Stimulated activated CD8-positive, alpha-beta memory T cell treated with anti-CD3 and anti-CD28 coated beads, Interleukin-4, amount 100 ng/mL, for 4 hours (primary cell): ENCODE results near the gene STAM.

Experiments
- DNase-seq, 2 donors: peaks; one replicate each; pipeline ENCODE4 v3.0.0-alpha.2; 2020; ENCODE audit warnings: low read depth in 2 of 2, low spot score in 1 of 2

The STAM gene

DNA sequence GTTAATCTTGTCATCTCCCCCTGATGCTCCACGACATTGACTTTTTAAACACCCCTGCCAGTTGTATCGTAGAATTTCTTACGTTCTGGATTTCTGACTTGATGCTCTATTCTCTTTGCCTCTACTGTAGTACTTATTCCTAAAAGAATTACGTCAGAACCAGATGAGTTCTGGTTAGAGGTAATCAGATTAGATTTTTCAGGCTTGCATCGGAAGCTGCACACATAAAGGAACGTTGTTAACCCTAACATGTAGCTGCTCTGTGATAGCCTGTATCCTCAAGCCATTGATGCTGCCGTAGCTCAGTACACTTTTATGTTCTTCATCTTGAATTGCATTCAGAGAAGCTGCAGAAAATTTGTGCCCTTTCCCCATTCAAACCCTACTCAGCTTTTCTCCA lies 81.8 kb downstream of the STAM start:
- no peak for DNase-seq

DNA sequence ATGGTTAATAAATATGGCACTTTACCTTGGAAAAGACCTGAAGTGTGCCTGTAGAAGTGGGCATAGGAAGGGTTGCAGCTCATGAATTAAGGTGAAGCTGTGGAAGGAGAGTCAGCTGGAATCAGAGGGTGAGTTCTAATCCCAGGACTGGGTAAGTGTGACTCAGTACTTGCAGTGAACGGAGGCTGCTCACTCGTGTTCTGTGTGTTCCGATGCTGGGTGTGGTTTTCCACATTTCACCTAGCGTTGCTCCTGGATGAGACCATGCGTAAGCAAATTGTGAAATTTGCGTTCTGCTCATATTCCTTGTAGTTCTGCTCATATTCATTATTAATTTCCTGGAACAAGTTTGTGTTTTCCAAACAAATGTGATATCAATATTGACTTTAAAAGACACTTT lies 85.7 kb downstream of the STAM start:
- no peak for DNase-seq

DNA sequence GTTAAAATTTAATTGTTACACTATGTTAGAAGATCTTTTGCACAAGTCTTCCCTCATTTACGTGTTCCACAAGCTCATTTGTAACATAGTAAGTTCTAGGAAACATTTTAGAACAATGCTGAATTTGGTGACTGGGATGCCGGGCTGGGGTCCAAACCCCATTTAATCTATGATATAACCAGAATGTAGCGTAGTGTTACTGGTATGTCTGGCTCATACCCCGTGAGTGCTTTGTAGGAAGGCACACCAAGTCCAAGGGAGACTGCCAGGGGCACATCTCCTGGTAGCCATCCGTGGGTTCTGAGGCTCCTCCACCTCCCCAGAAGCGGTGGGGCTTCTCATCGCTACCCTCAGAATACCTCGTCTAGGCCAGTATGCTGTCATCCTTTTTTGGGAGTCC lies 86.7 kb downstream of the STAM start:
- no peak for DNase-seq

DNA sequence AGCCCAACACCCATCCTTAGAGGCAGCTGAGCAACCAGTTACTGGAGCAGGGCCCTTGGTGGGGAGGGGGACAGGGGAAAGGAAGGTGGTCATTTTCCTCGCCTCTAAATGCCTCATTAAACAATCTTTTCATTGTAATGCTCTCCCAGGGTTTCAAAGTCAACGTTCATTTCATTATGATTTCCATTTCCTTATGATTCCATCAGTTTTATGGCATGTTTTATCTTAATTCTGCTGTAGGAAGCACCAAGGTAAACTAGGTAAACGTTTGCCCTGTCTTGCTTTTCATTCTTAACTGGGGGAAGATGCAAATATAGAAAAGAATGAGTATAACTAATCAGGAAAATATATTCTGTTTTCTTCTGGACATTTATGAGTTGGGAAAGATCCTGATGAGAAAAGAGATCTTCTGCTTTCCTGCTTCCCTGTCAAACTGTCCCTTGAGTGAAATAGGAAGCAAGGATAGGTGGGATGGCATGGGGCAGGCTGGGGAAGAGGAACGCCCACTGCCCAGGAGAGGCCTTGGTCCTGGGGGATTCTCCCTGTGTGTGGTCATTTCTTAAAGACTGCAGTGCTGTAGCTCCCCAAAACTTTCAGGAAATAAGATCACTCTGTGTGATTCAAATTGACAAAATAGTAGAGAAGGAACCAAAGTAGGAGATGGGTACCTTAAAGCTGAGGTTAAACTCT lies 87.5 kb downstream of the STAM start:
- no peak for DNase-seq

DNA sequence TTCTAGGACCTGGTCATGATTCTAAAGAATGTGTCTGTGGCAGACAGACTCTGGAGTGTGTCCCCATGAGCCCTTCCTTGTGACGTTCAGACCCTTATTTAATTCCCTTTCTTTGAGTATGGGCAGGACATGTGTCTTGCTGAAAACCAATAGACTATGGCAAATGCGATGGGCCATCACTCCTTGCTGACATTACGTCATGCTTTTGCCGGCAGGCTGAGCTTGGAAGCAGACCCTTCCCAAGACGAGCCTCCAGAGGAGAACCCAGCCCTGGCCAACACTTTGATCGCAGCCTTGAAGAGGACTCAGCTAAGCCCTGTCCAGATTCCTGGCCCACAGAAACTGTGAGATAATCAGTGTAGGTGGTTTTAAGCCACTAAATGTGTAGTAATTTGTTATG lies 89.7 kb downstream of the STAM start:
- DNase-seq = no peak

DNA sequence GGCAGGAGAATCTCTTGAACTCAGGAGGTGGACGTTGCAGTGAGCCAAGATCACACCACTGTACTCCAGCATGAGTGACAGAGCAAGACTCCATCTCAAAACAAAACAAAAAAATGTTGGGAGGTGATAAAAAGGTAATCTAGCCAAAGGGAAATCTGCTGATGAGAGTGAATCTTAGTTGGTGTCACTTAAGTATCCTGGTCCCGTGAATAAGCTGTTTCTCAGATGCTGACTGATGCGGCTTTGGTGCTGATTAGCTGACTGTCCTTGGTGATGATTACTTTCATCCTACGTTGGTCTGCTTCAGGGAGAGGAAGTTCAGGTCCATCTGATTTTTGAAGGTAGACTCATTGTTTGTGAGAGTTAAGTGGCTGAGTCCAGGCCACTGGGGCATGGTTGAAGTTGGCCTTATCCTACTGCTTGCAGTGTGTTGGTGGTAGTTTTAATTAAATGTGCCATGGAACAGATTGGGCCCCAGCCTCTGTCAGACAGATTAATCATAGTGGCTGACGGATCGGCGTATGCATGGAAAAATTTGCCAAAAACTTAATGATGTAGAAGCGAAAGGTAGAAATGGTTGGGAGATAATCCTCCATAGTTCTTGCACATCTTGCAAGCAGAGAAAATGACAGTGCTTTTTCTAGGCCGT lies 90.6 kb downstream of the STAM start:
- no peak for DNase-seq

DNA sequence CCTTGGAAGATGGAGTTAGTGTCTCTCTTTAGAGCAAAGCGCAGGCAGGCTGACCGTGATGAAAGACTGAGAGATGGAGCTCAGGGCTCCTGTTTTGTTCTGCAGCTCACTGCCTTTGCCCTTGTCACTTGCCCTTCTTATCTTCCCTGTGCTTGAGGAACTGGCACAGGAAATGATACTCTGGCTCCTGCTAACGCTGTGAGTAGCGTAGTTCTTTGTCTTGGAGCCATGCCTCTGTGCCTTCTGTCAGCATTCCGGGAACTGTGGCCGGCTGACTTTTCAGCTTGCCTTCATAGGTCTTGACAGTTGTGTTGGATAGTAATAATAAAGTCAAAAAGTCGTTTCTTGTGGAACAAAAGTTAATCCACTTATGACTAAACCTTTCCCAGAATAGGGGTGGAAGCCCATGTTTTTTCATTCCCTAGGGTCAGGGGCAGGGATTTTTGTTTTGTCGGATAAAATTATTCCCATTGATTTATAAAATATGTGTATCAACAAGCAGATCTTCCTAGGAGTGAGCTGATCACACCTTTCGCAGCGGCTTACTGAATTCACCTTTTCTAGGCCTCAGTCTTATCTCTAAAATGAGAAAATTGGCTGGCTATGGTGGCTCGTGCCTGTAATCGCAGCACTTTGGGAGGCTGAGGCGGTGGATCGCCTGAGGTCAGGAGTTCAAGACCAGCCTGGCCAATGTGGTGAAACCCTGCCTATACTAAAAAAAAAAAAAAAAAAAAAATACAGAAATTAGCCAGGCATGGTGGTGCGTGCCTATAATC lies 91.4 kb downstream of the STAM start:
- no peak for DNase-seq

DNA sequence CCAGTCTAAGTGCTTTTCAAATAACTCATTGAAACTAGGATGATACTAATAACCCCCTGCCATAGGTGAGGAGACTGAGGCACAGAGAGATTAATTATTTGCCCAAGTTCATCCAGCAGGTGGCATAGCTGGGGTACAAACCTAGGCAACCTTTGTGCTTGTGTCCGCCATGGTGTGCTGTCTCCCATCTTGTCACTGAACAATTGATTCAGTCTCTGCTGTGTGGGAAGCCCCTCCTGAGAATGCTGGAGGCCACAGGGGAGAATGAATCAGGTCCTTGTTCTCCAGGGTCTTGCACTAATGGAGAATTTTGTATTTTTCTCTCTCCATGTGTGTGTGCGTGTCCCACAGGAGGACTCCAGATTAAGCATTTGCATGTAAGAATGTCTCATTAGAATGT lies 92.3 kb downstream of the STAM start:
- DNase-seq = no peak

DNA sequence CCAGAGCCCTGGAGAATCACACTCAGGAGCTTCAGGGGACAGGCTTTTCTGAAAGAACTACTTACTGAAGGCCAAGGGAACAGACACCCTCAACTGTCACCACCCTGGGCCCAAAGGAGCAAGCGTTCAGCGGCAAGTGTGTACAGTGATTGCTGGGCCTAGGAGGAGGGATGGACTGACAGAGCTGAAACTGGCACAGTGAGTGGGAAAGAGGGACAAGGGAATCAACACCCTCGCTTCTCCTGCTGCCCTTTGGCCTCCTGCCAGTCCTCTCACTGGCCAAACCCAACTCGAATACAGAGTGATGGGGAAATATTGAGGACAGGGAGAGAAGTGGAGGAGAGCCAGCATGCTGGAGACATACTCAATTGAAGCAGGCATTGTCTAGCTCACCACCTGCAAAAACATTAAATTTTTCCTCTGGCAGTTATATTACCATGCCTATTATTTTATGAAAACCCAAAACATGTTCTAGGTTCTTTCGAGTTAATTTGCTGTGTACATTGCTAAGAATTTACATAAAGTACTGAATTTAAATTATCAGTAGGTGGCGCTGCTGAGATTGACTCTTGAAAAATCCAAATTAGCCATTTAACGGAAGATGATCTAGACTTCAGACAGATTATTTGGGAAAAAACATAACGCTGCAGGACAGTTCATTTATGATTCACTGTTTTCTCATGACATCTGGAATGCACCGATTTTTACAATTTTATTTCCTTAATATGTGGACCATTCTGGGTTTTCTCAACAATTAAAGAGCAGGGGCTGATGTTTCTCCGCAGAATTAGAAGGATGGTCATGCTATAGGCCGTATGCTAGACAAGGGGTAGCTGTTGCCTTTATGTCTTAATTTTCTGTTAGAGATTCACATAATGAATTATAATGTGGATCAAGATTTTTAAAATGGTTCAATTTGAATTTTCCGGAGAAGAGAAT lies 93.3 kb downstream of the STAM start:
- DNase-seq = no peak

DNA sequence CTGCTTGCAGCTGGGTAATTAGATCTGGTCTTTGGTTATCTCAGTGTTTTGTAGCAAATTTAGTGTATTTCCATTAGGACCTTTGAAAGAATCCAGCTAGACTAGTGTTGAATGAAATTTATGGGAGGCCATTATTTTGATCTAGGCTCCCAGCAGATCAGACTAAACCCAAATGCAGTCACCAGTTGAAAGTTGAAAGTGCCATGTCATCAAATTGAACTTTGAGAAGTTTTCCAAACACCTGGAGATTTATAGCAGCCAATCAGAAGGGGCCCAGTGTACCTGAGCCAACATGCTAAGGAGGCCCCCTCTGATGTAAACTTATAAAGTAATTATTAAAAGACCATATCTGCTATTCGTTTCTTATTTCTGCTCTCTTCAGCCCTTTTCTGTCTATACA lies 96.7 kb downstream of the STAM start:
- no peak for DNase-seq

DNA sequence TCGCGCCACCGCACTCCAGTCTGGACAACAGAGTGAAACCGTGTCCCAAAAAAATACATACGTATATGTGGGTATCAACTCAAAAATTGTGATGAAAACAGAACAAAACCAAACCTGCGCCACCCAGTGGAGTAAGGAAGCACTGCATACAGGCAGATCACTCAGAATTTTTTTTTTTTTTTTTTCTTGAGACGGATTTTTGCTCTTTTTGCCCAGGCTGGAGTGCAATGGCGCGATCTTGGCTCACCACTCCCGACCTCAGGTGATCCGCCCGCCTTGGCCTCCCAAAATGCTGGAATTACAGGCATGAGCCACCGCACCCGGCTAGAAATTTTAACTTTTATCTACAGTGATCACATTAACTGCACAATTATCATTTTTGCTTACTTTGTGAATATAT lies 99.0 kb downstream of the STAM start:
- DNase-seq = peak; percentile 27 to 63

DNA sequence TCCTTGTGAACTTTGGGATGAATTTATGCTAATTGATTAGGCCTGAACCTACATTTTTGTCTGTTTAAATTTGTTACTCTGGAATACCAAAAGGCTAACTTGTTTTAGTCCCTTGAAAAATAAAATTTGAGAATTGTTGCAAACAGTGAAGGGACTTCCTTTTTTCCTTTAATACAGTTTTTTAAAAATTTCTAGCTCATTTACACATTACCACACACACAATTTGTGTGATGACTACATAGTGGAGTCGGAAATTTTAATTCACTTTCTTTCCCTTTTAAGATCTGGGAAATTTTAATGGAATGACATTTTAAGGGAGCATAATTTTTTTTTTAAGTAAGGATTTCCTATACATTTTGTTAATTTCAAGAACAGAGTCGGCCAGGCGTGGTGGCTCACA lies 99.5 kb downstream of the STAM start:
- DNase-seq = no peak

DNA sequence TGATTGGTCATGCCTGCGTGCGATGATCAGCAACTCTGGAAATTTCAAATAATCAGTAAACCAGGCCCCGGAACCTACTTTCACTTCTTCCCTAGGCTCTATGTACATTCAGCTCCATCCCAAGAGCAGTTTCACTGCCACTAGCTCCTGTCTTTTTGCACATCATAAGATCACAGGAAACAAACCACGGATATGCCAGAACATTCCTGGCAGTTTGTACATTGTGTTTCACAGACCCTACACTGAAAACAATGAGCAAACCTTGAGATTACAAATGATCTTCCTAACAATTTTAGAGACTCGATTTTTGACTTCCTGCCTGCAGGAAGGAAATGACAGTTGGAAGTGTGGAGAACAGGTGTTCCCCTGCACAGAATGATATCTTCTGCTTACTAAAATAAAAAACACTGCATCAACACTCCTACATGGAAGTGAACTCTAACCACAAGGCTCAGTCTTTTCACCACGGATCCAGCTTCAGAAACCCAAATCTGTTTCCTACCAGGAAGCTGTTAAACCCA lies 100.5 kb downstream of the STAM start:
- no peak for DNase-seq

DNA sequence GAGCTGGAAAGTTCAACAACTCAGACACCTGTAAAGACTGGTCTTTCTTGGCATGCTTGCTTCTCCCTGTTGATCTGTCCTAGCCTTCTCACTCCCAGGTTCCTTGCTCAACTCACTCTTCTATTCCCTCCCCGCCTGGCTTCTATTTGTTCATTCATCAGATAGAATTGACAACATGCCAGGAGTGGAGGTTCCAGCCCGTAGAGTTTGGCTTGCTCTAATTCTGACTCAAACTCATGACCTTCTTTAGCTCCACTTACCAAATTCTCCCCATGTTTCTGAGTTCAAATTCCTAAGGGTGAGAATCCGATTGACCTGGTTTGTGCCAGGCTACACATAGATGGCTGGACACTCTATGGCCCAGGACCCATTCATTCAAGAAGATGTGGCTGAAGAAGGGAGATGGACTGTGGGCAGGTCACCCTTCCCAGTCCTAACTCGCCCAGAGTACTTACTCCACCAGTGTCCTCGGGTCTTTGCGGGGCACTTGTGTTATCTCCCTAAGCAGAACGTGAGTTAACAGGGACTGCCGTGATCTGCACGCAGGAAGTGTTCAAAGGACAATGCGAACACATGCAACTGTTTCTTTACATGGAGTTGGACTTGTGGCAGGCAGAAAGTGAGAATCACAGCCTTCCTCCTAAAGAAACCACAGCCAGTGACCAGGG lies 104.1 kb downstream of the STAM start:
- no peak for DNase-seq

DNA sequence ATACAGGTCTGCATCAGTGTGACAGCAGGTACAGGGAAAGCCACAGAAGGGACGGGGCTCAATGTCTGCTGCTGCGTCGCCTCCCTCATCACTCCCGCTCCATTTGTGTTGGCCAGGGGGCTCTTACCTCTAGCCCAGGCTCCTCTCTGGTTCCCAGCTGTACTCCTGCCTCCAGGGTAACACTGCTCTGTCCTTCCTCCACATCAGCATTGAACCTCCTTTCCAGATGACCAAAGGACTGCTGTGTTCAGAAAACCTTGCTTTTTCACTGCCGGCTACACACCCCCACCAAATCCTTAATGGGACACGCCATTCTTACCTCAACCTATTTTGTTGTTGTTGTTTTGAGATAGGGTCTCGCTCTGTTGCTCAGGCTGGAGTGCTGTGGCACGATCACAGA lies 105.9 kb downstream of the STAM start:
- no peak for DNase-seq

DNA sequence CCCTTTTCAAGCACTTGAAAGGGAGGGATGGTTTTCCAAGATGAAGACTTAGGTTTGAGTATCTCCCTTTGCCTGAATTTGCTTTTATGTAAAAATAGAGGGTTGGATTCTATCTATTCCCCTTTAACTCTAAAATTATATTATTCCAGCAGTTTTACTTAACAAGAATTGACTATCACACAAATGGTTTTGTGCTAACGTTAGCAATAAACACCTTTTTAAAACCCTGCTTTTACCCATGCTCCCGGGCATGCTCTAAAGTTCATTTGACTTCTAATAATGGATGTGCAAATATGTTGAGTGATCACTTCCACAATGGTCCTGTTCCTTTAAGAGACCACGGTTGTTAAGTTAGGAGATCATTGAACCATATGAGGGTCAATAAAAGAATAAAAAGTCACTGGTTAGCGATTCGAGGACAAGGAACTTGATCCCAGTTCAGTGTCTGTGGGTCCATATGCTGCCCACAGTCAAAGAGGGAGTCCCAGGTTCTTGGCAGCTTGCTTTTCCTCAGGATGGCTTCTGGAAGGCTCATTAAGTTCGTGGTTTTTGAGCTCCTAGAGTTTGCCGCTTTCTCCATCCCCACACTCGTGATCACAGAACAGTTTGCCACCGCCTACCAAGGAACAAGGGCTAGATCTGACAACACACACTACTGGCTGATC lies 108.0 kb downstream of the STAM start, which contains the start of gene TMEM236:
TSS of gene TMEM236 (plus strand) at position 421 of the 665 bp plus-strand sequence. CDS start at position 516, 95 bp downstream.
- DNase-seq = no peak

DNA sequence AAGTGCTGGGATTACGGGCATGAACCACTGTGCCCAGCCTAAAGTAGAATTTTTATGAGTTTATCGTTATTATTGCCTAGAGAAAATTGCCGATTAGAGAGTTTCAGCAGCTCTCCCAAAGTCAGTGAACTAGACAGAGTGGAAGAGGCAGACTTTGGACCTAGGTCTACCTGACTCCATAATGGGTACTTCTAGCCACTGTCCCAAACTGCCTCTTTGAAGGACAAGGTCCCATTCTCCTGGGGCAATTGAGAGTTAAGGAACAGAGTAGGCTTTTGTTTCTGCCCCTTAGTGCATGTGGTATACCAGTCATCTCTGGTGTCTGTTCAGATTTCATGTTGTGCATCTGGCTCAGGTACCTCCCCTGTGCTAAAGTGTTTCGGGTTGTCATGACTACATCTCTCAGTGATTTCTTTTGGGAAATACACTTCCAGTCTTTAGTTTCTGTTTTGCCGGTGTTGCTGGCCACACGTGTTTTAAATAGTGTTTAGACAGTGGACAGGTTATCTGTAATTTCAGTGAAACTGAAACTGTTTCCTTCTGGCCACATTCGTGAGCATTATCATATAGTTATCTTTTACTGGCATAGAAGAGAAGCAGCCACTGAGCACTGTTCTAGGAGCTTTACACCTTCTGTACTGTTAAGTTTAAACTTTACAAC lies 112.7 kb downstream of the STAM start:
- DNase-seq = no peak

DNA sequence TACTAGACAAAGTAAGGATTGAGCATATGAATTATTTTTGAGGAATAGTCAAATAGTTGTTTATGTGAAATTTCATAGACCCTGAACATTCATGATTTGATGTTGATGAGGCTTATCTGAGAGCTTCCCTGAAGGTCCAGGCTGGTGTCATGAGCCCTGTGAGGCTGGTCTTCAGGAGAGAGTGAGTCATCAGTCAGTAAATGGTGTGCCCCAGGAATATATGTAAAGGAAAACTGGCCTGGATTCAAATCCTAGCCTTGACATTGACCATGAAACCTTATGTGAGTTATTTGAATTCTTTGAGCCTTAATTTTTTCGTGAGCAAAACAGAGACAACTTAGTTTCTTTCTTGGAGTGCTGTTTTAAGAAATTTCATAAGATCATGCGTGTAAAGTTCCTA lies 114.2 kb downstream of the STAM start:
- DNase-seq = no peak

DNA sequence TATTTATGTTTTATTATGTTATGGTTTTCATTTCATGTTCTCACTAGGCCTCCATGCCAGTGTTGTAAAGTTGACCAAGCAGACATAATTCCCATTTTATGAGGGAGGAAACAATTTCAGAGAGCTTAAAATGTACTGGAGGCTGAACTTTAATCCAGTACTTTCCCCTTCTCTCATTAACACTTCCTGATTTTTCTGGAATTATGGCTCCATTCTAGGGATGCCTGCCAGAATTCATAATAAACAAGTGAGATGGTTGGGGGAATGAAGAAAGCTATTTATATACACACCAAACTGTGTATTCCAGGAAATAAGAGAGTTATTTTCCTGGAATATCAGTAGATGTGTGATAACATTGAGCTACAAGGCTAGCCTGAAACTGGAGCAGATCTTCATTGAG lies 114.9 kb downstream of the STAM start:
- DNase-seq = no peak
